ENCODE data around the gene CCN6.

CCN6 gene

DNA sequence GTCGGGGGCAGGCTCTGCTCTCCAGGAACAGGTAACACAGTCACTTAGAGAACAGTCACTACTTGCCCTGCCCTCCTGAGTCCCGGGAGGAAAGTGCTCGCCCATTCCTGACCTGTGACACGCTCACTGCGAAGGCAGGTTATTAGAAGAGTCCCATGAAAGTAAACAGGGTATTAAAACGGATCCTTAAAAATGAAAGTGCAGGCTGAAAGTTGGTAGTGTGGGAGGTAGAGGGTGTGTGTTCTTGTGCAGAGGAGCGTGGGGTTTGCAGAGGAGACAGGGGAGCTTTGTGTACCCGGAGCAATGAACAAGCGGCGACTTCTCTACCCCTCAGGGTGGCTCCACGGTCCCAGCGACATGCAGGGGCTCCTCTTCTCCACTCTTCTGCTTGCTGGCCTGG, at the start of gene CCN6:
Gene CCN6, plus strand, starts transcription at position 104 of the 400 bp plus-strand sequence. Its CDS starts 254 bp downstream, at position 358.
- no peak for DNase-seq (ENCODE audit: low read depth)

DNA sequence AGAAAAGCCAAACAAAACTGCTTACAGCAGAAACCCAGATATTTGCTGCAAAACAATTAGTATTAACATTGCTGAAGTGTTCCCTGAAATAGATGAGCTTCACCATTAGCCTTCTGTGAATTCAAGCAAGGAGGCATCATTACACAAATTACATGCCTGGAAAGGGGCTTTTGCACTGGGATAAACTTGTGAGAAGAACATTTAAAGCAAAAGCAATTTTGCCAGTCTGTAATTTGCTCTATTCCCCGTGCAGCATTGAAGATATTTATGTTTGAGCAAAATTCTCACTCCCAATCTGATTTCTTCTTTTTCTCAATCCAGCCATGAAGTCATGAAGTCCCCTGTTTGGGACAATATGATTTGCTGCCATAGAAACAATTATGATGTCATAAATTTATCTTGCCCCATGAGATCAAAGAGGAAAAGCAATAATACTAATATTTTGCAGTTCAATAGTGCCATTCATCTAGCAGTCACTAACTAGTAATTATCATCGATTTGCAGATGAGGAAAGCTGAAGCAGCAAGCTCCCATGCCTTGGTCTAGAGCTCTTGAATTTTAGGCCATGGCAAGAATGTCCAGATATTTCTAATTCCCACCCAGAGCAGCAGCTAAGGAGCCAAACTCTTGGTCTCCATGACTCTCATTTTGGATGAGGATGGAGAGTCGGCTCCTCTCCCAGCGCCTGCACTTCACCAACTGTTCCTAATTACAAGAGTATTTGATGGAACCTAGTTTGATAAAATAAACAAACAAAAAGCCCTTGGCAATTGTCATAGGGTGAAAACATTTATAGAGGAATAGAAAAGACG, 49.5 kb upstream of the CCN6 start:
- DNase-seq (ENCODE audit: low read depth) = no peak

DNA sequence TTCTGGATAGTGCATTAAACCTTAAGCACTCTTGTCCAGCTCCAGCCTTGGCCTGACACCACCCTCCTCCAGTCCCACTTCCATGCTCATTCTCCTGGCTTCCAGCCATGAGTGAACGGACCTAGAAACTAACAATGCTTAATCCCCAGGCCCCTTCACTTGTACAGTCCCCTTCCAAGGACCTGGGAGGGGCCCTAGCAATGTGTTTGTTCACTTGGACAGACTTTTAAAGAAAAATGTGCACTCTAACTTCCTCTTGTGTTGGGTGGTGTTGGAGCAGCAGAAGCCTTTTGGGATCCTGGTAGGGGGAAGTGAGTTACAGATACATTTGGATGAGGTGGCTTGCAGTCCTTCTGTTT, 48.9 kb upstream of the CCN6 start:
- no peak for DNase-seq (ENCODE audit: low read depth)

DNA sequence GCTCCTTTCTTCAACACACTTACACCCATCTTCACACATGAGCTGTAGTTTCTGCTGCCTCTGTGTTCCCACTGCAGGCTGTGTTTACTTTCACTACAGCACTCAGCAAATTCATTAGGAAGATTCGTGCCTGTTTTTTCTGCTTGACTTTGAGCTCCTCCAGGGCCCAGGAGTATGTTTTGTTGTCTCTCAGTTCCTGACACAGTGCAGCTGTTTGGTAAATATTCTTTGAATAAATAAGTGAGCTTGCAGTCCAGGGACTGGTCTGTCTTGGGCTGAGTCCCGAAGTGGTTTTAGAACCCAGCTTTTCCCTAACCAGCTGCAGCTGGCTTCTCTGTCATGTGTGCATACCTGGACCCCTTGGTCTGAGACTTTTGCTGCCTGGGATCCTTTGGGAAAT, 46.6 kb upstream of the CCN6 start:
- no peak for DNase-seq (ENCODE audit: low read depth)

DNA sequence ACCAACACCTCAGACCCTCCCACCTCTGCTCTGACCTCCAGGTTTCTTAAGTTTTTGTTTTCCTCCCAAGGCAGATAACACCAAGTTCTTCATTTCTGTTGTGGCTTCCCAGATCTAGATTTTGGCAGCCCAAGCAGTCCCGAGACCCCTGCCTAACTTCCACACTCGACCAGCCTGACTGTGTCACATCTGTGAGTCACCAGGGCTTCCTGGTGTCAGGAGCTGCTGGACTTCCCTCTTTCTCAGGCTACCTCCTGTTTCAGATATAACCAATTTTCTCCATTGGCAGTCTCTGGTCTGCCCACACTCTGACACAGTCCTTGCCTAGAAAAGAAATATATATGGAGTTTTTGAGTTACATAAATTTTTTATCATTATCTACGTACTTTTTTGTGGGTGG, 46.1 kb upstream of the CCN6 start:
- DNase-seq (ENCODE audit: low read depth) = peak; percentile 59

DNA sequence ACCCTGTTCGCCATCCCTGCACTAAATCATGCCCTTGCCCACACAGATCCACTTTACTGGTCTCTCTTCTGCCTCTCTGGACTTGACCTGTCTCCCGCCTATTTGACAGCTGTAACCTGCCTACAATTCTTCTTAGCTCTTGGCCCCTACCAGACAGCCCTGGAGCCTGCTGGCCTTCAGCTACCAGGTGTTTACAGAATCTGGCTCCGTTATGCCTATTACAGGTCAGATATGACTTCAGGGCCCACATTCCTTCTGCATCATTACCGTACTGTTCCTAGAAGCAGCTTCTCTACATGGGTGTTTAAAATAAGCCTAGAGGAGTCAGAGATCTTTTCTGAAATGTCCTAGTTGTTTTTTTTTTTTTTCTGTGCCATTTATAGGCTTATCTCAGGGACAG, 45.4 kb upstream of the CCN6 start:
- DNase-seq (ENCODE audit: low read depth) = no peak

DNA sequence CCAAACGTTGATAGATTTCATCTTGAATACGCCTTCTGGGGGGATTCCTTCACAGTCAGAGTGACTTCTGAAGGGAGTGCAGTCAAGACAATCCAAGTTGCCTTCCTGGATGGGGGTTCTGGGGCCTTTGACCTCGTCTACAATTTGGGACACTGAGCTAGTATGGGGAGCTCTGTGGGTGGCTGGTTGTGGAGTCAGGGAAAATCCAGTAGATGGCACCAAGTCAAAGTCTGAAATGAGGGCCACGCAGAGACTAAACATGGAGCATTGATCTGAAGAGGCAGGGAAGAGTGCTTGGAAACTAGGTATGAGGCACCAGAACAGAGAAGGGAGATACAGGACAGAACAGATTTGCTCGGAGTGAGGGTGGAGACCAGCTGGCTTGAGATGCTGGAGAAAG, 43.6 kb upstream of the CCN6 start:
- DNase-seq (ENCODE audit: low read depth) = no peak

DNA sequence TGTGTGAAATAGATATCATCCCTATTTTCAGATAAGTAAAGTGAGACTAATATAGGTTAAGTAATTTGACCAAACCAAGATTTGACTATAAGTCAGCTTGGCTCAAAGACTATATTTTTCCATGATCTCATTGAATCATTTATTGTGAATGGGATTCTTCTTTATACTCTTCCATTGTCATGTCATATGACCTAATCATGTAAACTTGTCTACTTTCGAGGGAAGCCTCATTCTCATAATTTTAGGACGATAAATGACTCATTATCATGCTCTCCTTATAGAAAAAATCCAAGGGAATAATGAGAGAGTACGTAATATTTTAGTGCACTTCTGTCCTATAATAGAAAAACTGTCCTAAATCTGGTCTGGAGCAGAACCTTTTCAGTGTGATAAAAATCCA, 40.9 kb upstream of the CCN6 start:
- DNase-seq (ENCODE audit: low read depth) = peak; percentile 31

DNA sequence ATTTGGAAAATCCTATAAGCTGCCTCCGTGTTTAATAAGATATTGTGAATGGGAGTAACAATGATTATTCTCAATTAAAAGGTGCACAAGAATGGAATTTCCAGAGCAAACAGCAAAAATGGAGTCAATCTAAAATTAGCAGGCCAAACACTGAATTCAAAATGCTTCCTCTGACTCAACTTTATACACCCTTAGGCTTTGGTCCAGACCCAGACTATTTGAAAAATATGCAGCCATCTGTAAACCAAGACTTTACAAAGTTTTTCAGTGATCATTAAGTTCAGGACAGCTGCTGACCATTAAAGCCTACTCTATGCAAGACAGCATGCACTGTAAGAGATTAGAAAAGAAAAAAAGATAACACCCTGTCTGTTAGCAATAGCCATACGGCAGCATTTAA, 39.4 kb upstream of the CCN6 start:
- DNase-seq (ENCODE audit: low read depth) = peak; percentile 57

DNA sequence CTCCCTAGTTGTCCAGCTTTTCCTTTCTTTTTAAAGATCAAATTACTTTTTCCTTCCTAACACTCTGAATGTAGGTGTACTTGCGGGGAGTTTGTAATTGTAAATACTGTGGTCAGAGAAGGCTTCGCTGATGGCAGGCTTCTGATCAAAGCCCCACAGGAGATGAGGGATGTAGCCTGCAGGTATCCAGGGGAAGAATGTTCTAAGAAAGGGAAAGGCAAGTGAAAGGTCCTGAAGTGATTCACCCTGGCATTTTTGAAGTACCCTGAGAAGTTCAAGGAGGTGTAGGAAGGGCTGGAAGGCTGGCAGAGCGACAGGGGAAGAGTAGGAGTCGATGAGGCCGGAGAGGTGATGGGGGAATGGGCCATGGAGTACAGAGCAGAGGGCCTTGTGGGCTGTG, 38.2 kb upstream of the CCN6 start:
- DNase-seq (ENCODE audit: low read depth) = peak; percentile 53

DNA sequence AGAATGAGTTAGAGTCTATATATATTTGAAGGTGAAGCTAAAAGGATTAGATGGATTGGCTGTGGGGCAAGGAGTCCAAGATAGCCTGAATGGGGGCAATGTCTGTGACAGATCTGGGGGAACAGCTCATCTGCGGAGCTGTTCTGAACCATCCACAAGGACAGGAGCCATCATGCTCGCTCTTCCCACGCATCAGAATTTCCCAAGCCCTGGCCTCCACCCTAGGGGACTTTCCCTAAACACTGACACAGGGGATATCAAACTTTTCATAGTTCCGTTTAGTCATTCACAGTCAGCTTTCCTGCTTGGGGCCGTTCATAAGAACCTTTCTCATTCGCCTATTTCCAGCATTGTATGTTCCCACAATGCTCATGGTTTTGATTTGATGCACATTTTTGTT, 37.6 kb upstream of the CCN6 start:
- DNase-seq (ENCODE audit: low read depth) = peak; percentile 84

DNA sequence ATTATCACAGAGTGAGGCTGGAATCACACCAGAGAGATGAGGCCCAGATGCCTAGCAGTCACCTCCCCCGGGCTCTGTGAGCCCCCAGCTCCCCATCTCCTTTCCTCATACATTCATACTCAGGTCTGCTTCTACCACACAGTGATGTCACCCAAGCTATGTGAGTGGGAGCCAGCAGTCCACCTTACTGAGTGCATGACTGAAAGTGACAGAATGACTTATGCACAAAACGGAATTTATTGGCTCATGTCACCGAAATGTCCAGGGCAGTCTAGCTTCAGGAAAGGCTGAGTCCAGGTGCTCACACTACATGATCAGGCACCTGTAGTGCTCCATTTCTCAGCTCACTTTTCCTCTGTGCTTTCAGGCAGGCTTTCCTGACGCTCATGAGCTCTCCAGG, 36.7 kb upstream of the CCN6 start:
- no peak for DNase-seq (ENCODE audit: low read depth)

DNA sequence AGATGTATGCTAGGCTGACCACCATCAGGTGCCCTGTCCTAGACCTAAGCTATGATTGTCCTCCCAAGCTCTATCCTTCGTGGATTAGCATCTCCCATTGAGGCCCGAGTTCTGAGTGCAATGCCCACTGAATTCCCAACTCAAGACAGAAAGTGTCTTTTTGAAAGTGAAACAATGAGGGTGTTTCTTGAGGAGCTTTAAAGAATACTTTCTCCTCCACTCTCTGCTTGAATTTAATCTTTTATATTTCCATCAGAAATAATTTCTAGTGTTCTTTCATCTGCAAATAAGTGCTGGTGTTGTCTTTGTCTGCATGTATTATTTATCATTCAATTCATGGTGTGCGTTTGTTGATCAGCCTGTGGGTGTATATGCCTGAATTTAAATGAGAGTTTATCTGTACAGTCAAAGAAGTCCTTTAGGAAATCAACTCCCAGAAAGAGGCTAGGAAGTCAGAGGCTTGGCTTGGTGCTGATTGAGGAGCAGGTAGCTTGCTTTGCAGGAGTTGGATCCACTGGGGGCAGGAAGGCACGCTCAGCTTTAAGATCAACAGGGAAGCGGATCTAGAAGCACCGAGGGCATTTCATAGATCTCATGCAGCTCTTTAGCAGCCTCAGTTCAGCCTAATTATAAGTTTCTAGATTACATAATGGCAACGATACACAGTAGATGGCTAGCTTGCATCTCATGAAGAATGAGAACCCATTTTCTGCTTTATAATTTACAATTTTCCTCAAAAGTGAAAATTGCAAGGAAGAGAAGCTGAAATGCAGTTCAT, 36.0 kb upstream of the CCN6 start:
- DNase-seq (ENCODE audit: low read depth) = no peak

DNA sequence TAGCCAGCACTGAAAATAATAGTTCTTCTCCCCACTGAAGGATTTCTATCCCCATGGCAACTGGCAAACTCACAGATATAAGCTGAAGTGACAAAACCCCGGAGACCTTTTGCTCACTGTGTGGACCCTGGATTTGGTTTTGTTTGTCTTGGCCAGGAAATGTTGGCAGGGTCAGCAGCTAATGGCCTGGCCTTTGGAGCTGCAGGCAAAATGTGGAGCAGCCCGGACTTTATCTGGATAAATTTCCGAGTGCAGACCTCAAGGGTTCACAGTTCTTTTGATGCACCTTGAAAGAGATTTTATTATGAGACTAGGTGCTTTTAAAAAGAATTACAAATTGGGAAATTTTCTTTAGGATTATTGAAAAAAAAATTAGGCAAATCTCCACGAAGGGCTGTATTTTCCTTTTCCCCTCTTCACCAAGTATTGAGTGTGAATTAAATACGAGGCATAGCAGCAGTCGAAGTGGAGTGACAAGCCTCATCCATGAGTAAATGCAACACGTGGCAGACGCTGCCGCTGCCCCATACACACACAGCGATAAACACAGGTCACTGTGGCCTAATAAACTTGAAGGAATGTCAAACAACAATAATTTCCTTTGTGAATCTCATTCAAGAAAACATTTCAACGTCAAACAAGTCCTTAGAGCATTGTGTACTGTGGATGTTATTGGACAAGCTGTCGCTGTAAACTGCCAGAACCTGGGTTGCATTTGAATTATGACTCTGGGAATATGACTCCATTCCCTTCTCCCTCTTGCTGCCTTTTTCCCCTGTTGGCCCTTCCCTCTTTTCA, 35.1 kb upstream of the CCN6 start:
- DNase-seq (ENCODE audit: low read depth) = no peak

DNA sequence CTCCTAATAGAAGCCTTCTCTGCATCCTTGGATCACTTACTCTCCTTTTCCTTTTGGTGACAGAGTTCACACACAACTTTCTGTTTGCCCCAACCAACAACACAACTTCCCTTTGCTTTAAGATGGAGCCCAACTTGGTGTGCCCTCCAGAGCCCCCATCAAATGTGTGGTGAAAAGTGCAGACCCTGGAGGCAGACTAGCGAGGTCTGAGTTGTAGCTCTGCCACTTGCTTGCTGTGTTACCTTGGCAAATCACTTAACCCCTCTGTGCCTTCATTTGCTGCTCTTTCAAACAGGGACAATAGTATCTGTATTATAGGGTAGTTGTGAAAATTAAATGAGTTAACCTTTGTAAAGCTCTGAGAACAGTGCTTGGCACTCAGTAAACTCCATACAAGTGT, 34.3 kb upstream of the CCN6 start:
- DNase-seq (ENCODE audit: low read depth) = no peak

DNA sequence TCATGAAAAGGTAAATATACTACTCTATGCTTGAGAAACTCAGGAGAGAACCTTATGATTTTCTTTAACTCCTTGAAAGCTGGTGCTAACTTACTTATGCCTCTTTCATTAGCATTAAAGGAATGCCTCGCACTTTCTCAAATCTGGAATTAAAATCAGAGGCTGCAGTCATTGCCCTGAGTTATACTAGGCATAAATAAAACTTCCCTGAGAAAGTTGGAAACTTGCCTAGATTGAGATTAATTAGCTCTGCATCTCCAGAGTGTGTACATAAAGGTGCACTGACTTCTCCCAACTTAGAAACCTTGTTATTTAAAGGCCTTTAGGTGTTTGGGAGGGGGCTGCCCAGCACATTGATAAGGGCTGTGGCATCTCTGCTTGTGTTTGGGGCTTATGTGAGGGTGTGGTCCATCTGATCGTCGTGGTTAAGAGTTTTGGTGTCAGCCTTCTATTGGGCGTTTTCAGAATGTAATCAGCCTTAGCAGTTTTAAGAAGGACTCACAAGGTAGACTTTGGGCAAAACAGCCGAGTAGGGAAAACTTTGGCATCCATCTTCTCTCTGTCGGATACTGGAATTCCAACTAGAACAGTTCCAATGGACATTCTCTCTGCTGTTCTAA, 32.1 kb upstream of the CCN6 start:
- no peak for DNase-seq (ENCODE audit: low read depth)

DNA sequence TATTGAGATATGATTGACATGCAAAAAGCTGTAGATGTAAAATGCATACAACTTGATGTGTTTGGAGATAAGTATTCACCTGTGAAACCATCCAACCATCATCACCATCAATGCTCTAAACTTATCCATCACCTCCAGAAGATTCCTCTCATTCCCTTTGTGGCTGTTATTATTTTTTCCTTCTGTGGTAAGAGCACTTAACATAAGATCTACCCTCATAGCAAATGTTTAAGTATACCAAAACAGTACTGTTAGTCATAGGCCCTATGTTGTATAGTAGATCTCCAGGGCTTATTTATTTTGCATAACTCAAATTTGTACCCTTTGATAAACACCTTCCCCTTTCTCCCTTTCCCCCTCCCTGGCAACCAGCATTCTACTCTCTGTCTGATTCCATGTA, 31.2 kb upstream of the CCN6 start:
- DNase-seq (ENCODE audit: low read depth) = no peak

DNA sequence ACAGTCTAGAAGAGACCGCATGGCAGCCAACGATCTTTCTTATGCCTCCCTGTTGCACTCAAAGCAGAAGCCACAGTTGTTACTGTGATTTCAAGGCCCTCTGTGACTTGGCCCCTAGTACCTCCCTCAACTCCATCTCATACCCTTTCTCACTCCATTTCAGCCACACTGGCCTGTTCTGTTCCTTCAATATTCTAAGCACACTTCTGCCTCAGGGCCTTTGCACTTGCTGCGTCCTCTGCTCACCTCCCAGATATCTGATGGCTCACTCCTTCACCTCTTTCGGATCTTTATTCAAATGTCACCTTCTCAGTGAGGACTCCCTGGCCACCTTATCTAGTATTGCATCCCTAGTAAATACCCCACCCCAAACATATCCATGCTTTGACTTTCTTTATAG, 29.4 kb upstream of the CCN6 start:
- no peak for DNase-seq (ENCODE audit: low read depth)

DNA sequence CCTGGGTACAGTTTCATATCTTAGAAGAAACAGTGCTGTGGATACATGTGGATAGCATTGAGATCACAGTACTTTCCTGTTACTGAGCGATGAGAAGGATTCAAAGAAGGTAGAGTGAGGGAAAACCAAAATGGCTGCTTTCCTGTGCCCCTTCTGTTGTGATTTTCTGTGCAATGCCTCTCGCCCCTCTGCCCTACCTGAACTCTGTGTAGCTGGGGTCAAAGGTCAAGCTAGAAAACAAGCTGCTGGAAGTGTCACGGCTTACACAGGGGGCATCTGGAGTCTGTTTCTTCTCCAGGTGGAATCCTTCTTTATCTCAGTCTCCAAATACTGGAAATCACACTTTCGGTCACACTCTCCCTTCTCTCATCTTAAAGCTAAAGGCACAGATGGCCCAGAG, 27.0 kb upstream of the CCN6 start:
- no peak for DNase-seq (ENCODE audit: low read depth)

DNA sequence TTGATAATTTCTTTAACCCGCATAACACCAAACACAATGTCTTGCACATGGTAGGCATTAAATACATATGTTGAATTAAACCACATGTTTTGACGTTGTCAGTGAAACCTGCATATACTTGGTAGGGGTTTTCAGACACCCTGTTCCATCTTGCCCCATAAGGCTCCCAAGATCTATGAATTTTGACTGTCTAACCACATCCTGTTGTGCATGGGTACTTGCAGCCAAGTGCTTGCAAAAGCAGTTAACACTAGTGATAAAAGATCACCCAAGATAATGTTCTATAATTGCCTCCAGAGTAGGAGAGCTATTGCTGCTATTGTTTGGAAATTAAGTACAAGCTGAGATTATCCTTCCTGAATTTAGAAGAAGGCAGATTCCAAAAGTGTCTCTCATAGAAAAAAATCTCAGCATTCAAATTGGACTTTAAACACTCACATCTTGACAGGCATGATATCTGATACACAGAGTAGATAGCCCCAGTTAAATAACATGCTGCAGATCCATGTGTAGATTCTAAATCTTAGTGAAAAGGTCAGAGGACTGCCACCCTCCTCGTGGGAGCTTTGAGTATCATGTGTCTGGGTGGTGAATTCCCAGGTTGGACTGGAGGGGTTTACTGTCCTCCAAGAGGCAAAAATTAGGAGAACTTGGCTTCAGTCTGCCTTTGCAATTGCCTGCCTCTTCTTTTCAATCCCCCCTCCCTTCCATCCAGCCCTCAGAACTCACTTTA, 25.8 kb upstream of the CCN6 start:
- DNase-seq (ENCODE audit: low read depth) = no peak

DNA sequence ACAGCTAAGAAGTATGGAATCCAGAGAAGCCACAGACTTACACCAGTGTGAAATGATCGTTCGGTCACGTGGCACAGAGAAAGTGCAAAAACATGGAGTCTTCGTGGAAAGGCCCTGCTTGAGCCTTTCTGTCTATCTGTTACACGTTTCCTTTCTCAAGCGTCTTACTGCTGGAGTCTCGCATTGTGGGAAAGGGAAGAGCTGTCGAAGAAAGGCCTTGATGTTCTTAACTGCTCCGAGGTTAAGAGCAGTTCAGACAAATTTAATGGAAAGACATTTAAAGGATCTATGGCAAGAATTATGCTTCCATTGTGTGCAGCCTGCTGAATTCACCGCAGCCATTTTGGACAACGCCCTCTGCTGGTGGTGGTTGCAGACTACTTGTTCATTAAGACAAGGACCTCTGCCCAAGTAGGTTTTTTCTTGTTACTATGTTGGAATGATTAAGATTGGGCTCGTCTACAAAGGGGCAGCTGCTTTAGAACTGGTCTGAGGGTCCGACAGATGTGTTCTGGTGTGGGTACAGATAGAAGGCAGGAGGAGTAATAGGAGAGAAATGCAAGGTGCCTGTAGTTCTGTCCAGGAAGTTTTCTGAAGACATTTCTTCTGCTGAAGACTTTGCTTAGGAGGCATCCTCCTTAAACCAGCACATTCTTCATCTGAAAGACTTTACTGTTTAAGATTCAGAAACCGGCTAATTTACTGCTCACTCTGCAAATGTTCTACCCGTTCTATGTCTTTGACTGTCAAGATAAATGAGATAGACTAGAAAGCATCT, 24.7 kb upstream of the CCN6 start:
- peak; percentile 77 for DNase-seq (ENCODE audit: low read depth)
